GM12873 (cell line): ENCODE results near the gene CMSS1.

ENCODE experiments used
- TF ChIP-seq, protein P1 (sequence below): IDR thresholded peaks from 2 replicates; pipeline ENCODE4 v1.5.1; 2012; ENCODE audit warnings: low read depth, mild to moderate bottlenecking, moderate library complexity, low read length, control low read depth; ENCODE audit not compliant: insufficient read depth; ENCODE audit errors: missing control alignments

Gene CMSS1

DNA sequence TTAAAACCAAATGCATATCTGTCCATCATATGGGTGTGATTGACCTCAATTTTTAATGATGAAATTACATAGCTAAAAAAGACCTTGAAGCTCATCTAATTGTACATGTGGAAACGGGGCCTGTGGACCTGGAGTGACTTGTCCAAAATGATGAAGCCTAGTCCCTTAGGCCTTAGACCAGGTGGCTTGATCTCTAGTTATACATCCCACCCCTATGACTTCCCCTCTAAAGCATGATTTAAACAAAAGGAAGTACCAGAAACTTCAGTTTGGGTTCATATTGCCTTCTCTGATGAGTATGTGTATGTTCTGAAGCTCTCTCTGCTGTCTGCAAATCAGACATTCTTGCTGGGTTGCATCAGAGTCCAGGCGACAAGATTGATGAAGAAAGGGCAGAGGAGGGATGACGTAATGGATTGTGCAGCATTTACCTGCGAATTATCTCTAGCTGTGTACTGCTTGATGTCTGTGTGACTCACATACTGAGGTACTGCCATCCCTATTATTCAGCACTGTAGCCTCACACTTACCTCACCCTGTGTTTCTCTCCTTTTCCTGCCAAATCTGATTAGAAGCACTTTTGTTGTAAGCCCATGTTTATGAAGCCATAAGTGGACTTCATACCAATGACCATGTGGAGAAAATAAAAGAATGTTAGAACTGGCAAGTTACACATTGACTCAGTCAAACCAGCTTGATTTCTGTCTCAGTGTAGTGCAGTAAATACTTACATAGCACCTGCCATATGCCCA lies 185.1 kb downstream of the CMSS1 start:
- TF ChIP-seq, protein P1, sequence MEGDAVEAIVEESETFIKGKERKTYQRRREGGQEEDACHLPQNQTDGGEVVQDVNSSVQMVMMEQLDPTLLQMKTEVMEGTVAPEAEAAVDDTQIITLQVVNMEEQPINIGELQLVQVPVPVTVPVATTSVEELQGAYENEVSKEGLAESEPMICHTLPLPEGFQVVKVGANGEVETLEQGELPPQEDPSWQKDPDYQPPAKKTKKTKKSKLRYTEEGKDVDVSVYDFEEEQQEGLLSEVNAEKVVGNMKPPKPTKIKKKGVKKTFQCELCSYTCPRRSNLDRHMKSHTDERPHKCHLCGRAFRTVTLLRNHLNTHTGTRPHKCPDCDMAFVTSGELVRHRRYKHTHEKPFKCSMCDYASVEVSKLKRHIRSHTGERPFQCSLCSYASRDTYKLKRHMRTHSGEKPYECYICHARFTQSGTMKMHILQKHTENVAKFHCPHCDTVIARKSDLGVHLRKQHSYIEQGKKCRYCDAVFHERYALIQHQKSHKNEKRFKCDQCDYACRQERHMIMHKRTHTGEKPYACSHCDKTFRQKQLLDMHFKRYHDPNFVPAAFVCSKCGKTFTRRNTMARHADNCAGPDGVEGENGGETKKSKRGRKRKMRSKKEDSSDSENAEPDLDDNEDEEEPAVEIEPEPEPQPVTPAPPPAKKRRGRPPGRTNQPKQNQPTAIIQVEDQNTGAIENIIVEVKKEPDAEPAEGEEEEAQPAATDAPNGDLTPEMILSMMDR: no peak

DNA sequence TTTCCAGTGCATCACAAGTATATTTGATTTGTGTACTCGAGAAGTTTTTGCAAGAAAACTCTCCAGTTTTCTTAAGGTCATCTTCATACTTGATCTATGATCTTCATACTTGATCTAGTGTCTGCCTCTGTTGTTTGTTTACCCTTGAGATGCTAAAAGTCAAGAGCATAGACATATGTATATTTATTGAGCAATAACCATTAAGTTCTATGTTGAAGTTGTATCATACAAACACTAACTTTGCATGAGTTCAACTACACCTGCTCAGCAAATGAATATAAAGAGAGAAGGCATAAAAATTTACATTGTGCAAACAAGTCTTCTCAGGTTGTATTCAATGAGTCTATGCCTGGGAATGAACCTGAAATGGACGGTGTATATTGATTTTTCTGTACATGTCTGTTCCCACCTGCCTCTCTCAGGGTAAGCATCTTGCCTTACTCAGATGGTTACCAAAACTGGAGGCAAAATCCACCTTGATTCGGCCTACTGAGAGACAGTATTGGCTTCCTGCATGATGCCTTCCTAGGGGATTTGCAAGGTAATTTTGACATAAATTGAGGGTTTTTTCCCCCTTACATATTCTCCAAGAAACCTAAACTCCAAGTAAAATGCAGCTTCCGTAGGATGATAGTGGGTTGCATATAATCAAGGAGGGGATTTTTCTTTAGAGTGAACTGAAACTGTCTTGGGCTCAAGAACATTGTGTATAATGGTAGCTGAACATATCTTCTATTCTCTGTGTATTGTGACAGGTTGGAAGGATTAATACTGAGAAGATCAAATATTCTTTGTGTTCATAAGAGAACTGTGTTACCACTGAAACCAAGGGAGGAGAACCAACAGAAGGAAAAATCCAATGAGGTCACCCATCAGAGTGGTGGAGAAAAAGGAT lies 186.2 kb downstream of the CMSS1 start:
- TF ChIP-seq, protein P1: no peak

DNA sequence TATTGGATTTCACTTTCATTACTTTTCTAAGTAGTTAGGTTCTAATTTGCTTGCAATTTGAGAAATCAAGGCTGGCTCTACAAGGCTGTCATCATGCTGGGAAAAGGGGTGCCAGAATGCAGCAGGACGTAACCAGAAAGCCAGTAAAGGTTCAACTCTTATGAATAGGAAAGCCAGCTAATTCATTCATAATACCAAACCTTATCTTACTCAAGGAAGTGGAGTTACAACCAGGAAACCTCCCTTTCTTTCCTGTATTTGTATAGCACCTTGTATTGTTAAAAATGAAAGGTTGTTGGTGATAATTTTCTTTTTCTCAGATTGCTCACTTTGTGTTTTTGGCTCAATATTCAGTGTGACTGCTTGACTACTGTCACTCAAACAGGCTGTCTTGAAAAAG lies 187.3 kb downstream of the CMSS1 start:
- TF ChIP-seq, protein P1: no peak

DNA sequence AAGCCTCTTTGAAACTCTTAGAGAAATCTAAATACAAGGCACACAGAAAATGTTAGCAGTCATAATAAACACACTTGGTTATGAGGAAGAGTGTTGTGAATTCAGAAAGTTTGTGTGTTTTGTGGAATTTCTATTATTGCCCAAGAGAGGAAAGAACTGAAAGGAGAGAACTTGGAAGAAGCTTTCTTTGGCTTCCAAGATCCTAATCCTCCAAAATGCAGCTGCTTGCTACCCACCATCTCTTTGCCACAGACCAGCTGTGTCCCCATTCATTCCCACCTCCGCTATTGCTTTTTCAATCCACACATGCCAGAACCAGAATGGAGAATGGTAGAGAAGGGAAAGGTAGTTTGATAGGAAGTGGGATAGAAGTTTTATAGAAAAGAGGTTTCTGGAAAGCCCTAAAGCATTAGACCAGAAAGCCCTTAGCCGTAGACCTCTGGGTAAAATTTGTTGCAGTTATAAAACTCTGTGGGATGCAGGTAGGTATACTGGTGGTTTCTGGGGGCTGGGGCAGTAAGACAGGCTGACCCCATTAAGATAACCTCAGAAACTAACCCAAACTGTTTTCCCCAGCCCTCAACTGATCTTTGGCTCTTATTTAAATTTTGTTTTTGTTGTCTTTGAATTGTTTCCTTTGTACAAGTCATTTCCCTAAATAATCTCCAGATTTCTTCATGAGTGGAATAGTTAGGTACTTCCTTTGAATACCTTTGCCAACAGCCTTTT lies 188.2 kb downstream of the CMSS1 start:
- TF ChIP-seq, protein P1: no peak

DNA sequence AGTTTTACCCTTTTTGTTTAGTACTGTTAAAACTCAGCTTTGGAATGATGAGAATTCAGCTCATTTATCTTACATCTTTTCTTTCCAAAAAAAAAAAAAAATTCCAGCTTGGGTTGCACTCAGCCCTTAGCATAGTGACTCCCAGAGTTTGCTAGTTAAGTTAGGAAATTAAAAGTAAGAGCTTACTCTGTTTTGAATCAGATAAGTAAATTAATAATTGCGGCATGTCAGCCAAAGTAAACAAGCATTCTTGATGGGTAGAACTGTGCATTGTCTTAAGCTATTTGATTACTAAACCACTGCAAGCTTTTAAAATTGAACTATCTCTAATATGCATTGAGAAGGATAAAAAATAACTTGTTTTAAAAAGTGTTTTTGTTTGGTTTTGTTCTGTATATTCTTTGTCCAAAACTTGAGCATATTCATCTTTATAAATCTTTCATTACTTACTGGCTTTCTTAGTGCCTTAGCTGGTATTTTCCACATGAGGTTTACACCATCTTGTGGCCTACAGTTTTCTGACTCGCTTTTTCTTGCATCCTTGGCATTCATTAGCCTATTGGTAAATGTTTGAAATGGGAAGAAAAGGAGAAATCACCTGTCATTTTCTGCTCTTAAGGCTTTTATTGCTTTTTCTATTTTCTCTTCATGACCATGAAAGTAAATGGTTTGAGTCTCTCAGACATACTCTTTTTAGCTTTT lies 189.1 kb downstream of the CMSS1 start:
- TF ChIP-seq, protein P1: no peak

DNA sequence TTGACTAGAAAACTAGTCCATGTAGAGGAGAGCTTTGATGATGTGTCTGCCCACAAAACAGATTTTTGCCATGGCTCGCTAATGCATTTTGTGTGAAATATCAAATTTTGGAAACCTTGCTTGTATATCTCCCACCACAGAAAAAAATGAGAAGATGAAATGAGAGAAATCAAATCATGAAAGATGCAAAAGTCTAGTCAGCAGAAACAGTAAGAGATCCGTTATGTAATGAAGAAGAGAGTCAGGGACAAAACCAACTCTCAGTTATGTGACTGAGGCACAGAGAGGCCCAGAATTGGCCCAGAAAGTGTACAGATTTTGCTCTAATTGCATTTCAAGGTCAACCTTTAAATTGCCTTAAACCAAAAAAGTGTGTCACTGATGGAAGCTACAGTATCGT lies 189.7 kb downstream of the CMSS1 start:
- TF ChIP-seq, protein P1: no peak
